Tibial nerve (tissue), 4 donors: Measurements from ENCODE around the gene PABPN1L. TPM values are rescaled to one million over a fixed set of nuclear protein-coding genes. Genes with fewer than 3 reads are reported as not detected.
"Not testable (repeated sequence)": the region's sequence is repeated elsewhere in the genome, so short reads cannot be mapped to it uniquely, and the experiment has no call there.

Experiments used
- DNase-seq, 2 donors: peaks; one replicate each; pipeline ENCODE4 v3.0.0-alpha.2; 2019; ENCODE audit warnings: low spot score in 2 of 2
- H3K27ac ChIP-seq, 4 donors: fragments of 200-600 bp; sonication (generic) in 3 of 4; one replicate each; pipeline ENCODE4 v1.5.1; 2017 to 2019; ENCODE audit warnings: mild to moderate bottlenecking in 1 of 4
- H3K27me3 ChIP-seq, 2 donors: fragments of 200-600 bp; sonication (generic) in 1 of 2; one replicate each; pipeline versions ENCODE4 v1.5.1 to v1.6.0; 2017 to 2019
- H3K36me3 ChIP-seq, 3 donors: fragments of 200-600 bp; sonication (generic); one replicate each; pipeline ENCODE4 v1.5.1; 2018 to 2019
- H3K4me1 ChIP-seq, 4 donors: fragments of 200-600 bp; sonication (generic) in 3 of 4; one replicate each; pipeline ENCODE4 v1.5.1; 2017 to 2019
- H3K4me3 ChIP-seq, 4 donors: fragments of 200-600 bp; sonication (generic) in 3 of 4; one replicate each; pipeline ENCODE4 v1.5.1; 2017 to 2019; ENCODE audit warnings: mild to moderate bottlenecking in 1 of 4, moderate library complexity in 1 of 4
- H3K9me3 ChIP-seq, 4 donors: fragments of 200-600 bp; sonication (generic) in 3 of 4; one replicate each; pipeline ENCODE4 v1.5.1; 2017 to 2019
- EP300 ChIP-seq, 2 donors: sonication (generic); formaldehyde crosslinking; IDR thresholded peaks; one replicate each; pipeline ENCODE4 v1.6.1; 2017; ENCODE audit warnings: antibody characterized with exemption in 2 of 2, mild to moderate bottlenecking in 1 of 2
- POLR2A ChIP-seq, 2 donors: fragments of 450-650 bp; IDR thresholded peaks; one replicate each; pipeline ENCODE4 v1.6.1; 2017; ENCODE audit warnings: antibody characterized with exemption in 2 of 2, mild to moderate bottlenecking in 2 of 2, moderate library complexity in 2 of 2
- WGBS, 2 donors: methylation state at CpG; one replicate each; pipeline ENCODE4 v1.1.5; 2018; 5-methylcytosine and 5-hydroxymethylcytosine counted together
- total RNA-seq, 4 donors: library from RNA; depleted of rRNA; stranded (reverse); fragments of >200 nt; gene quantifications; one replicate each; pipeline ENCODE4 v1.1.0, GENCODE V29; 2016
- TF ChIP-seq, protein P1 (sequence below), 5 experiments: fragments of 200-600 bp in 3 of 5; fragments of 450-650 bp in 2 of 5; sonication (generic) in 3 of 5; IDR thresholded peaks; one replicate each; pipeline ENCODE4 v1.5.1; 2016 to 2019; ENCODE audit warnings: antibody characterized with exemption in 5 of 5, mild to moderate bottlenecking in 3 of 5, moderate library complexity in 2 of 5

PABPN1L gene
- total RNA-seq, 4 donors from 2014 or later, result not detected

DNA sequence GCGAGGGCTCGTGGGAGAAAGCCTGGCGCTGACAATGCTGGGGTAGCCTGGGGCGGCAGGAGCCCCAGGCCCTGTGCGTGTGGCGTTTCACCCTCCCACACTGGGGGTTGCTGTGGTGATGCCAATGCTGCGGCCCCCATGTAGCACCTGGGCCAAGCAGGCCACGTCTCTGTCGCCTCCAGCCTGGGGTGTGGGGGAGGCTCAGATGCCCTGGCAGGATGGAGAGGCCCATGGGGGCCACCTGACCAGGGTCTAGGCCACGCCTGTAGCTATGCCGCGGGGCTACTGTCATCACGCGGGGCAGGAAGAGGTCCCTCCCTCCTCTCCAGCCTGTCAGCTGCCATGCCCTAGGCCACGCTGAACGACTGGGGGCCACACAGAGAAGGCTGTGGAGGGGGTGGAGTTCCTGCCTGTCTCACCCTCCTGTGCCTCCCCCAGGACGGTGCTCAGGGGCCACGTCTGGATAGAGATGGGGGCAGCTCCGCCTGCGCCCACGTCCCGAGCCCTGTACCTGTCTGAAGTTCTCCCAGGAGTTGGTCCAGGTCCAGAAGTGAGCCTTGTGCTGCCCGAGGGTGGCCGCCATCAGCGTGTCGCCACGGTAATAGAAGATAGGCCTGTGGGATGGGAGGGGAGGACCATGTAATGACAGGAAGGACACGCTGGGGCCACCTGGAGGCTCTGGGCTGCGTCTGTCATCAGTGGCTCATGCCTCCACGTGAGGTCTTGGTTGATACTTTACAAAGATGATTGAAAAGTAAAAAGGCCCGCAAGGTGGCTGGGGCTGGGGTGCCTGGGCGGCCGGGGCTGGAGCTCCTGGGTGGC lies 42.0 kb downstream of the PABPN1L start:
- H3K36me3 ChIP-seq, result peaks cover 0 to 98% (median 6%) of the 10 kb centered on the region in 3 donors
- H3K27me3 ChIP-seq, result no peaks in the 10 kb centered on the region
- H3K4me1 ChIP-seq, result no peaks in the 10 kb centered on the region
- no peaks in the 10 kb centered on the region for H3K9me3 ChIP-seq
- no peak overlapping the region for H3K27ac ChIP-seq
- WGBS, 2 donors, result 86 to 89% methylated on average over 20 to 24 of the region's 33 CpGs
- no peak for DNase-seq
- H3K4me3 ChIP-seq, result no peak overlapping the region
- TF ChIP-seq, protein P1, sequence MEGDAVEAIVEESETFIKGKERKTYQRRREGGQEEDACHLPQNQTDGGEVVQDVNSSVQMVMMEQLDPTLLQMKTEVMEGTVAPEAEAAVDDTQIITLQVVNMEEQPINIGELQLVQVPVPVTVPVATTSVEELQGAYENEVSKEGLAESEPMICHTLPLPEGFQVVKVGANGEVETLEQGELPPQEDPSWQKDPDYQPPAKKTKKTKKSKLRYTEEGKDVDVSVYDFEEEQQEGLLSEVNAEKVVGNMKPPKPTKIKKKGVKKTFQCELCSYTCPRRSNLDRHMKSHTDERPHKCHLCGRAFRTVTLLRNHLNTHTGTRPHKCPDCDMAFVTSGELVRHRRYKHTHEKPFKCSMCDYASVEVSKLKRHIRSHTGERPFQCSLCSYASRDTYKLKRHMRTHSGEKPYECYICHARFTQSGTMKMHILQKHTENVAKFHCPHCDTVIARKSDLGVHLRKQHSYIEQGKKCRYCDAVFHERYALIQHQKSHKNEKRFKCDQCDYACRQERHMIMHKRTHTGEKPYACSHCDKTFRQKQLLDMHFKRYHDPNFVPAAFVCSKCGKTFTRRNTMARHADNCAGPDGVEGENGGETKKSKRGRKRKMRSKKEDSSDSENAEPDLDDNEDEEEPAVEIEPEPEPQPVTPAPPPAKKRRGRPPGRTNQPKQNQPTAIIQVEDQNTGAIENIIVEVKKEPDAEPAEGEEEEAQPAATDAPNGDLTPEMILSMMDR (IDR thresholded peaks at IDR 0.05), result no peak
- no peak for TF ChIP-seq POLR2A (IDR thresholded peaks at IDR 0.05)
- no peak for TF ChIP-seq EP300 (IDR thresholded peaks at IDR 0.05)

DNA sequence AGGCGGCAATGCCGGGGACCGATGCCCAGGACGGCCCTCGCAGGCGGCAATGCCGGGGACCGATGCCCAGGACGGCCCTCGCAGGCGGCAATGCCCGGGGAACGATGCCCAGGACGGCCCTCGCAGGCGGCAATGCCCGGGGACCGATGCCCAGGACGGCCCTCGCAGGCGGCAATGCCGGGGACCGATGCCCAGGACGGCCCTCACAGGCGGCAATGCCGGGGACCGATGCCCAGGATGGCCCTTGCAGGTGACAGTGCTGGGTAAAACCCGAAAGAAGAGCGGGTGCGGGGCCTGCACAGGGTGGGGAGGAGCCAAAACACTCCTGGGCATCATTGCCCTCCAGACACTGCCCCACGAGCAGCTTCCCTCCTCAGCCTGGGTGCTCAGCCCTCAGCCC lies 42.8 kb downstream of the PABPN1L start:
- not testable (repeated sequence) for DNase-seq, H3K9me3 ChIP-seq, H3K4me1 ChIP-seq, H3K4me3 ChIP-seq, H3K27me3 ChIP-seq, H3K27ac ChIP-seq
- WGBS, 2 donors, result 98% methylated on average over 13 to 19 of the region's 31 CpGs
- peaks cover 0 to 98% (median 6%) of the 10 kb centered on the region in 3 donors for H3K36me3 ChIP-seq

DNA sequence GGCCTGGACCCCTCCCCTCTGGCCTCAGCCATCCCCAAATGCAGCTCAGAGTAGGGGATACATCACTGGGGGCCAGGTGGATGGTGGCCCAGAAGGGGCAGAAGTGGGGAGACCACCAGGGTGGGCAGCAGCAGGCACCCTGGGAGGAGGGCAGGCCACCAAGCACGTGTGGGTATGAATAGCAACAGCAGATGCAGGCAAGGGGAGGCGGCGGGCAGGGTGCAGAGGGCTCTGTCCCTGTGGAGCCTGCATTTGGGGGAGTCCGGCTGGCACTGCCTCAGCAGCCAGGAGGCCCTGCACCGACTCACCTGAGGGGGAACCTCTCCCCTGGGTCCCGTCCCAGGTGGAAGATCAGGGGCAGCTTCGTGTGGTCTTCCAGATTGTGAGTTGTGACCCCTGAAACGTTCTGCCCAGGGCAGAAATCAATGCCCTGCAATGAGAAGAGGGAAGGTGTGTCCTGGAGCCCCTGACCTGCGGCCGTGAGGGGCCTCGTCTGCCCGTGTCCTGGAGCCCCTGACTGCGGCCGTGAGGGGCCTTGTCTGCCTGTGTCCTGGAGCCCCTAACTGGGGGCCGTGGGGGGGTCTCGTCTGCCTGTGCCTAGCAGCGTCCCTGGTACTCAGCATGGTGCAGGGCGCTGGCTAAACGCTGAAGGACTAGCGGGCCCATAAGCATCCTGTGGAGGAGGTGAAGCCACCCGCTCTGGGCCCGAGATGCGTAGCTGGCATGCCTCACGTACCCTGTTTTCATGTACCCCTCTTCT lies 44.0 kb downstream of the PABPN1L start:
- TF ChIP-seq EP300 (IDR thresholded peaks at IDR 0.05) (no peak), POLR2A (IDR thresholded peaks at IDR 0.05) (no peak)
- TF ChIP-seq, protein P1 (IDR thresholded peaks at IDR 0.05), result no peak
- no peak for DNase-seq
- Histone ChIP-seq H3K27me3 (no peaks in the 10 kb centered on the region), H3K9me3 (no peaks in the 10 kb centered on the region), H3K36me3 (peaks cover 0 to 94% (median 6%) of the 10 kb centered on the region in 3 donors), H3K4me1 (no peaks in the 10 kb centered on the region), H3K27ac (no peak overlapping the region), H3K4me3 (no peak overlapping the region)
- WGBS, 2 donors, result 94% methylated on average over 16 to 21 of the region's 24 CpGs

DNA sequence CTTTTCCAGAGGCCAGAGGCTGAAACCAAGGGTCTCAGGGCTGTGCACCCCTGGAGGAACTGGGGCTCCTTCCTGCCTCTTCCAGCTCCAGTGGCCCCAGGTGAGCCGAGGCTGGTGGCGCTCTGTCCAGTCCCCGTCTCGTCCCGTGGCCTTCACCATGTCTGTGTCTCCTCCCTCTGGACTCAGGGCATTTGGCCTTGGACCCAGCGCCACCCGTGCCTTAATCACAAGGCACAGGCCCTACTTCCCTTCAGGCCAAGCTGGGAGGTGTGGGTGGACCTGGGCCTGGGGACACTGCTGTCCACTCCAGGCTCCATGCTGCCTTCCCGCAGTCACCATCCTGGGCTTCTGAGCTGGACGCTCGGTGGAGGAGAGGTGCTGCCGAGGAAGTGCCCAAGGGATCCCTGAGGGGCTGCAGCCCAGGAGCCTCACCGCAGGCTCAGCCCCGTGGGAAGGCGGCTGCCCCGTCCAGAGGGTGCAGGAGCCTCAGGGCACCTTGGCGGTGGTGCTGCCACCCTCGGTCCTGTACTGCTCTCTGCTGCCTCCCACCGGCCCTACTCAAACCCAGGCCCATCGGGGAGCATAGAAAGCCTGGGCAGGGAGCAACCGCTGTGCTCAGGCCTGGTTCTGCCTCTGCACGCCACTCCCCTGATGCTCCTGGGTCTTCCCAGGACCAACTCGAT lies 45.2 kb downstream of the PABPN1L start:
- no peak for DNase-seq
- Histone ChIP-seq H3K4me3 (no peak overlapping the region), H3K27ac (no peak overlapping the region), H3K4me1 (no peaks in the 10 kb centered on the region), H3K9me3 (no peaks in the 10 kb centered on the region), H3K36me3 (peaks cover 0 to 92% (median 6%) of the 10 kb centered on the region in 3 donors), H3K27me3 (no peaks in the 10 kb centered on the region)
- no peak for TF ChIP-seq POLR2A (IDR thresholded peaks at IDR 0.05)
- no peak for TF ChIP-seq EP300 (IDR thresholded peaks at IDR 0.05)
- TF ChIP-seq, protein P1 (IDR thresholded peaks at IDR 0.05), result no peak
- WGBS, 2 donors, result 88 to 96% methylated on average over 8 to 22 of the region's 22 CpGs

DNA sequence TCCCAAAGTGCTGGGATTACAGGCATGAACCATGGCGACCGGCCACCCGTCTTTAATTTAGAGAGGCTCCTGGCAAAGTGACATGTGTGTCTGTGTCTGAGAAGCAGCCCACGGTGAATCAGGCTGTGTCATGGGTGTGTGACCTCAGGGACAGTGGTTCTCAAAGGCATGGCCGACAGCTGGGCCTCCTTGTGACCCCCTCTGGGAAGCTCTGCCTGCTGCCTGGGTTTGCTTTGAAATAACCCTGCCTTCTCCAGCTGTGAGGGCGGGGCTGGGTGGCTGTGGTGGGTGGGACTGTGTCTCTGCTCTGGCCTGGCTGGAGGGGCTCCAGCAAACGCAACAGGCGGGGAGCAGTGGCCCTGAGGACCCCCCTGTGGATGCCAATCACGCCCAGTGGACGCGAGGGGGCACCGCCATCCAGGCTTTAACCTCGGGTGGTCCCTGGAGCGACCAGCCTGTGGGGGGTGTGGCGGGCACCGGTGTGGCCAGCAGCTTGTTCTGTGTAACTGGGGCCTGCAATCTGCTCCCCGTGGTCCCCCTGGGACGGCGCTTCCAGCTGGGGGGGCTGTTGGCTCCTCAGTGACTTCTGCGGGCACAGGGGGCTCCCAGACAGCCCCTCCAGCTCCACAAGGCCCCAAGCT lies 46.0 kb downstream of the PABPN1L start:
- no peak overlapping the region for H3K4me3 ChIP-seq
- peaks cover 0 to 84% (median 6%) of the 10 kb centered on the region in 3 donors for H3K36me3 ChIP-seq
- no peaks in the 10 kb centered on the region for H3K9me3 ChIP-seq
- TF ChIP-seq EP300 (IDR thresholded peaks at IDR 0.05) (no peak), POLR2A (IDR thresholded peaks at IDR 0.05) (no peak)
- TF ChIP-seq, protein P1 (IDR thresholded peaks at IDR 0.05), result no peak
- 79 to 84% methylated on average over 18 to 20 of the region's 20 CpGs for WGBS, 2 donors
- no peaks in the 10 kb centered on the region for H3K27me3 ChIP-seq
- DNase-seq, result no peak
- H3K4me1 ChIP-seq, result no peaks in the 10 kb centered on the region
- no peak overlapping the region for H3K27ac ChIP-seq
